Prostate gland (tissue), 2 donors: Measurements from ENCODE around the gene SERPINB1.

ENCODE experiments used
- CTCF ChIP-seq, 4 experiments: fragments of 200-600 bp in 2 of 4; fragments of 450-650 bp in 2 of 4; sonication (generic) in 2 of 4; IDR thresholded peaks; 1 replicate in 3 of 4; 2 replicates in 1 of 4; pipeline ENCODE4 v1.5.1; 2016 to 2019; ENCODE audit warnings: antibody characterized with exemption in 4 of 4, mild to moderate bottlenecking in 2 of 4, moderate library complexity in 2 of 4
- POLR2A ChIP-seq: fragments of 450-650 bp; IDR thresholded peaks from one replicate; pipeline ENCODE4 v1.6.1; 2016; ENCODE audit warnings: antibody characterized with exemption, mild to moderate bottlenecking

- TF ChIP-seq POLR2A (no peak), CTCF (IDR thresholded peaks at IDR 0.05) (no peak)
Observed at GRCh38 chr6:2819115-2819514, 22.5 kb downstream of the SERPINB1 start.
